GM12891 (cell line): ENCODE measurements around the gene PLAGL1.
"Not testable (repeated sequence)": the region's sequence is repeated elsewhere in the genome, so short reads cannot be mapped to it uniquely, and the experiment has no call there.

Experiments
- POLR2A ChIP-seq: IDR thresholded peaks from 2 replicates; pipeline ENCODE4 v1.6.1; 2011; ENCODE audit warnings: low read depth, low read length, control low read depth
- POLR2AphosphoS5 ChIP-seq: IDR thresholded peaks from 2 replicates; pipeline ENCODE4 v1.6.1; 2011; ENCODE audit warnings: low read depth, low read length, control low read depth
- SPI1 ChIP-seq: IDR thresholded peaks from 2 replicates; pipeline ENCODE4 v1.6.1; 2011; ENCODE audit warnings: low read depth, low read length, control low read depth
- TAF1 ChIP-seq: IDR thresholded peaks from 2 replicates; pipeline ENCODE4 v1.6.1; 2011; ENCODE audit warnings: low read depth, low read length, control low read depth

DNA sequence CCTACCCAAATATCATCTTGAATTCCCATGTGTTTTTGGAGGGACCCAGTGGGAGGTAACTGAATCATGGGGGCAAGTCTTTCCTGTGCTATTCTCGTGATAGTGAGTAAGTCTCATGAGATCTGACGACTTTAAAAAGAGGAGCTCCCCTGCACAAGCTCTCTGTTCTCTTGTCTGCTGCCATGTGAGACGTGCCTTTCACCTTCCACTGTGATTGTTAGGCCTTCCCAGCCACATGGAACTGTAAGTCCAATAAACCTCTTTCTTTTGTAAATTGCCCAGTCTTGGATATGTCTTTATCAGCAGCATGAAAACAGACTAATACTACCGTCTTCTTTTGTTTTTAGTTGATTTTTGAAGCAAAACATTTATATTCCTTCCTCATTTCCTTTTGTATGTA, 91.0 kb downstream of the PLAGL1 start:
- not testable (repeated sequence) for TF ChIP-seq POLR2A, POLR2AphosphoS5, TAF1, SPI1
